ENCODE results near the gene DHRS3. TPM values are rescaled to one million over a fixed set of nuclear protein-coding genes. Genes with fewer than 3 reads are reported as not detected.

DHRS3 gene
- total RNA-seq, 1 experiment from 2014 or later: 87.0 TPM

DNA sequence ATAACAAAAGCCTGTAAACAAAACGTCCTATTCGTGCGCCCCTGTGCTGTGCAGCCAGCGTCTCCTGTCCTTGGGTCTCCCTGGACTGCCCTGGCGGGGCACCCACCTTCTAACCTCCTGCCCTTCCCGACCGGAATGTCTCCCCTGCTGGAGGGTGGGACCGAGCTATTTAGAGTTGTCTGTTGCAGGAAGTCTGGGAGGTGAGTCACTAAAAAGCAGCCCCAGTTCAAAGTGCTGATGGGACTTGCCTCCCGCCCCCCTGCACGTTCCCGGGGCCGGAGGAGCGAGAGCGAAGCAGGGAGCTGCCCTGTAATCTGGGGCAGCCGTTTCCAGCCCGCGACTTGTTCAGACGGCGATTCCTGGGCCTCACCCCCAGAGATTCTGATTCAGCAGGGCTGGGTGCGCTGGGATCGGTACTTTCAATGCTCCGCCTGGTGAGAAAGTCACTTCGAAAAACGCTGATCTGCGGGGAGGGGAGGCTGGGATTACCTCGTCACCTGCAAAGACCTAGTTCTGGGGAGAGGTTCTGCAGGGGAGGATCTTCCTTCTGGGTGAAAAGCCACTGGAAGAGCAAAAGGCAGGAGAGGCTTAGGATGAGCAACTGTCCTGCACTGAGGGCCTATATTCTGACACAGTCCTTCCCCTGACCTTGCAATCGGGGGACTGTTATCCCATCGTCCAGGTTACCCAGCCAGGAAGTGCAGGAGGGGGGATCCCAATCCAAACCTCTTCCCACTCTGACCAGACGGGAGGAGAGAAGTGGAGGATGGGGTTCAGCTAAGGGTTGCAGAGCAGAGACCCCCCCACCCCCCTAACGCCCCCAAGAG is 1.2 kb upstream of the DHRS3 start:
- no peaks in the 10 kb centered on the region for H3K36me3 ChIP-seq (ENCODE audit: control insufficient read depth in 1 of 2, insufficient read depth in 2 of 2, low read length in 2 of 2)
- CTCF ChIA-PET: interaction anchor here (0.6 to 5.2 kb wide), 13 partner anchors 10 to 495 kb away, joined by 3 to 42 read pairs (median 6); no protein-coding TSS in a partner anchor
- POLR2A ChIA-PET: interaction anchor here (0.6 to 3.1 kb wide), 9 partner anchors 9 to 141 kb away, joined by 3 to 12 read pairs (median 4); no protein-coding TSS in a partner anchor

More for the DNA sequence above, 1.2 kb upstream of the DHRS3 start:
- no peak for TF ChIP-seq POLR2A (IDR thresholded peaks at IDR 0.05; ENCODE audit: borderline replicate concordance, extremely low read depth, insufficient read depth, insufficient read length)
- peak; percentile 91 for TF ChIP-seq POLR2AphosphoS5 (IDR thresholded peaks at IDR 0.05; ENCODE audit: low read depth, low read length)
- no peak for TF ChIP-seq FOSL1 (IDR thresholded peaks at IDR 0.05; ENCODE audit: low read depth)
- peak; percentile 97 for TF ChIP-seq TCF7L2 (IDR thresholded peaks at IDR 0.05; ENCODE audit: borderline replicate concordance, extremely low read depth, insufficient read depth, insufficient read length)
- no peak for TF ChIP-seq SIN3A (IDR thresholded peaks at IDR 0.05; ENCODE audit: low read depth)
- TF ChIP-seq, protein P1, sequence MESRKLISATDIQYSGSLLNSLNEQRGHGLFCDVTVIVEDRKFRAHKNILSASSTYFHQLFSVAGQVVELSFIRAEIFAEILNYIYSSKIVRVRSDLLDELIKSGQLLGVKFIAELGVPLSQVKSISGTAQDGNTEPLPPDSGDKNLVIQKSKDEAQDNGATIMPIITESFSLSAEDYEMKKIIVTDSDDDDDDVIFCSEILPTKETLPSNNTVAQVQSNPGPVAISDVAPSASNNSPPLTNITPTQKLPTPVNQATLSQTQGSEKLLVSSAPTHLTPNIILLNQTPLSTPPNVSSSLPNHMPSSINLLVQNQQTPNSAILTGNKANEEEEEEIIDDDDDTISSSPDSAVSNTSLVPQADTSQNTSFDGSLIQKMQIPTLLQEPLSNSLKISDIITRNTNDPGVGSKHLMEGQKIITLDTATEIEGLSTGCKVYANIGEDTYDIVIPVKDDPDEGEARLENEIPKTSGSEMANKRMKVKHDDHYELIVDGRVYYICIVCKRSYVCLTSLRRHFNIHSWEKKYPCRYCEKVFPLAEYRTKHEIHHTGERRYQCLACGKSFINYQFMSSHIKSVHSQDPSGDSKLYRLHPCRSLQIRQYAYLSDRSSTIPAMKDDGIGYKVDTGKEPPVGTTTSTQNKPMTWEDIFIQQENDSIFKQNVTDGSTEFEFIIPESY (IDR thresholded peaks at IDR 0.05; ENCODE audit: extremely low read depth, insufficient replicate concordance, low read length): peak; percentile 59
- peak; percentile 73 for TF ChIP-seq YY1 (IDR thresholded peaks at IDR 0.05; ENCODE audit: extremely low read depth, insufficient replicate concordance, low read depth, low read length)
- peaks cover 33% of the 10 kb centered on the region for H3K79me2 ChIP-seq (ENCODE audit: insufficient read depth, low read length)
- H3K27me3 ChIP-seq (ENCODE audit: insufficient read depth, low read length): no peaks in the 10 kb centered on the region
- intact Hi-C loops (cut with micrococcal nuclease): loop anchor here (1.0 to 2.0 kb wide), 7 partner anchors 18 to 344 kb away; no protein-coding TSS in a partner anchor
- ATAC-seq (peak; percentile 60), DNase-seq (ENCODE audit: low read depth, low spot score) (peak; percentile 78)
- H3K4me2 ChIP-seq (ENCODE audit: low read length): peak overlapping the region; percentile 92
- H2AFZ ChIP-seq (ENCODE audit: low read depth, low read length, poor library complexity, severe bottlenecking): no peak overlapping the region
- no peaks in the 10 kb centered on the region for H3K9me2 ChIP-seq (ENCODE audit: insufficient read depth)
- no TSS peak for BruUV-seq (replicated peaks)
- peak overlapping the region; percentile 83 for H3K9ac ChIP-seq (ENCODE audit: low read length)
- H3K4me3 ChIP-seq (replicated peaks in 1 of 2; ENCODE audit: low read depth in 1 of 2, low read length in 2 of 2): peak overlapping the region; percentile 71 to 75
- no peaks in the 10 kb centered on the region for H4K20me1 ChIP-seq (ENCODE audit: insufficient read depth)
- peaks cover 35 to 56% of the 10 kb centered on the region in 2 experiments for H3K4me1 ChIP-seq (ENCODE audit: control insufficient read depth in 1 of 2, insufficient read depth in 2 of 2, low read length in 2 of 2)
- RAD21 ChIA-PET (ENCODE audit: low non-redundant PET in 1 of 2, low total read pairs in 2 of 2, uncharacterized antibody in 2 of 2, unreplicated experiment in 2 of 2): interaction anchor here (0.9 to 2.6 kb wide), 11 partner anchors 17 to 344 kb away, joined by 3 to 12 read pairs (median 4); no protein-coding TSS in a partner anchor
- H3K9me3 ChIP-seq (ENCODE audit: control insufficient read depth in 1 of 2, insufficient read depth in 1 of 2, low read depth in 1 of 2, low read length in 2 of 2): no peaks in the 10 kb centered on the region
- peak overlapping the region; percentile 97 for H3K27ac ChIP-seq (ENCODE audit: low read depth, low read length)

Measured in HCT116 (cell line).